Mesenchymal stem cell (in vitro differentiated cells and primary cell): ENCODE results near the gene SYNRG.

Experiments used
- DNase-seq: peaks from one replicate; pipeline ENCODE4 v3.0.0-alpha.2; 2013
- H2AFZ ChIP-seq: one replicate; pipeline ENCODE4 v1.6.1; 2013; ENCODE audit warnings: low read depth, mild to moderate bottlenecking, control low read depth, inconsistent platforms, low read length, moderate library complexity
- H2AK5ac ChIP-seq: 2 replicates; pipeline ENCODE4 v1.6.1; 2013; ENCODE audit warnings: low read length, moderate library complexity, mild to moderate bottlenecking, inconsistent platforms; ENCODE audit not compliant: severe bottlenecking
- H2BK120ac ChIP-seq: one replicate; pipeline ENCODE4 v1.6.1; 2013; ENCODE audit warnings: low read depth, mild to moderate bottlenecking, inconsistent platforms, low read length, moderate library complexity
- H2BK12ac ChIP-seq, 2 experiments: one replicate each; pipeline ENCODE4 v1.6.1; 2013; ENCODE audit warnings: inconsistent platforms in 2 of 2, low read length in 2 of 2, mild to moderate bottlenecking in 2 of 2, moderate library complexity in 2 of 2, control low read depth in 1 of 2
- H2BK15ac ChIP-seq: one replicate; pipeline ENCODE4 v1.6.1; 2013; ENCODE audit warnings: mild to moderate bottlenecking, low read depth, inconsistent platforms; ENCODE audit not compliant: poor library complexity, severe bottlenecking
- H2BK5ac ChIP-seq: 2 replicates; pipeline ENCODE4 v1.6.1; 2013; ENCODE audit warnings: low read depth, mild to moderate bottlenecking, low read length, control low read depth, inconsistent platforms; ENCODE audit not compliant: poor library complexity, severe bottlenecking
- H3K14ac ChIP-seq, 2 experiments: one replicate each; pipeline ENCODE4 v1.6.1; 2013; ENCODE audit warnings: inconsistent platforms in 2 of 2, low read length in 2 of 2, control low read depth in 1 of 2, mild to moderate bottlenecking in 1 of 2, moderate library complexity in 1 of 2
- H3K18ac ChIP-seq, 2 experiments: one replicate each; pipeline ENCODE4 v1.6.1; 2013; ENCODE audit warnings: inconsistent platforms in 2 of 2, low read length in 2 of 2, control low read depth in 1 of 2, low read depth in 1 of 2, mild to moderate bottlenecking in 1 of 2
- H3K23ac ChIP-seq, 2 experiments: one replicate each; pipeline ENCODE4 v1.6.1; 2013; ENCODE audit warnings: inconsistent platforms in 2 of 2, low read length in 2 of 2, mild to moderate bottlenecking in 2 of 2, moderate library complexity in 2 of 2, control low read depth in 1 of 2
- H3K27ac ChIP-seq: 2 replicates; pipeline ENCODE4 v1.5.1; 2013; ENCODE audit warnings: mild to moderate bottlenecking, moderate library complexity, low read length, control low read depth, inconsistent platforms; ENCODE audit not compliant: poor library complexity, severe bottlenecking
- H3K27me3 ChIP-seq, 2 experiments: 2 replicates each; pipeline versions ENCODE4 v1.6.1 to v1.7.0; 2013; ENCODE audit warnings: low read length in 2 of 2, mild to moderate bottlenecking in 2 of 2, moderate library complexity in 2 of 2, control low read depth in 1 of 2, inconsistent platforms in 1 of 2; ENCODE audit not compliant: control insufficient read depth in 1 of 2, insufficient read depth in 1 of 2
- H3K36me3 ChIP-seq, 2 experiments: 2 replicates each; pipeline versions ENCODE4 v1.6.1 to v1.7.0; 2013; ENCODE audit warnings: low read length in 2 of 2, control low read depth in 1 of 2, inconsistent platforms in 1 of 2, low read depth in 1 of 2, mild to moderate bottlenecking in 1 of 2; ENCODE audit not compliant: insufficient read depth in 2 of 2, control insufficient read depth in 1 of 2
- H3K4ac ChIP-seq, 2 experiments: one replicate each; pipeline ENCODE4 v1.6.1; 2013; ENCODE audit warnings: inconsistent platforms in 2 of 2, low read length in 2 of 2, mild to moderate bottlenecking in 2 of 2, moderate library complexity in 2 of 2, control low read depth in 1 of 2, low read depth in 1 of 2
- H3K4me1 ChIP-seq: 2 replicates; pipeline ENCODE4 v1.6.1; 2013; ENCODE audit warnings: low read depth, low read length, control low read depth; ENCODE audit not compliant: control insufficient read depth, insufficient read depth
- H3K4me2 ChIP-seq: 2 replicates; pipeline ENCODE4 v1.6.1; 2013; ENCODE audit warnings: low read length, mild to moderate bottlenecking, inconsistent platforms; ENCODE audit not compliant: poor library complexity, severe bottlenecking
- H3K4me3 ChIP-seq, 2 experiments: 2 replicates each; pipeline versions ENCODE4 v1.5.1 to v1.7.0; 2013; ENCODE audit warnings: low read length in 2 of 2, mild to moderate bottlenecking in 2 of 2, control low read depth in 1 of 2, low read depth in 1 of 2; ENCODE audit not compliant: insufficient read depth in 1 of 2
- H3K79me1 ChIP-seq: replicated peaks from 2 replicates; pipeline ENCODE4 v1.6.1; 2013; ENCODE audit warnings: mild to moderate bottlenecking, control low read depth, low read length, inconsistent platforms; ENCODE audit not compliant: poor library complexity, severe bottlenecking
- H3K9ac ChIP-seq: 2 replicates; pipeline ENCODE4 v1.7.0; 2013; ENCODE audit warnings: mild to moderate bottlenecking, low read length, moderate library complexity
- H3K9me3 ChIP-seq: 2 replicates; pipeline ENCODE4 v1.7.0; 2013; ENCODE audit warnings: mild to moderate bottlenecking, low read length; ENCODE audit not compliant: control insufficient read depth
- H4K8ac ChIP-seq: one replicate; pipeline ENCODE4 v1.6.1; 2013; ENCODE audit warnings: inconsistent platforms, mild to moderate bottlenecking, low read length, moderate library complexity
- H4K91ac ChIP-seq: one replicate; pipeline ENCODE4 v1.6.1; 2013; ENCODE audit warnings: mild to moderate bottlenecking, low read length, inconsistent platforms
- WGBS: methylation state at CpG from one replicate; pipeline ENCODE4 v1.1.7; 2013; ENCODE audit warnings: mixed read lengths; 5-methylcytosine and 5-hydroxymethylcytosine counted together

The SYNRG gene

DNA sequence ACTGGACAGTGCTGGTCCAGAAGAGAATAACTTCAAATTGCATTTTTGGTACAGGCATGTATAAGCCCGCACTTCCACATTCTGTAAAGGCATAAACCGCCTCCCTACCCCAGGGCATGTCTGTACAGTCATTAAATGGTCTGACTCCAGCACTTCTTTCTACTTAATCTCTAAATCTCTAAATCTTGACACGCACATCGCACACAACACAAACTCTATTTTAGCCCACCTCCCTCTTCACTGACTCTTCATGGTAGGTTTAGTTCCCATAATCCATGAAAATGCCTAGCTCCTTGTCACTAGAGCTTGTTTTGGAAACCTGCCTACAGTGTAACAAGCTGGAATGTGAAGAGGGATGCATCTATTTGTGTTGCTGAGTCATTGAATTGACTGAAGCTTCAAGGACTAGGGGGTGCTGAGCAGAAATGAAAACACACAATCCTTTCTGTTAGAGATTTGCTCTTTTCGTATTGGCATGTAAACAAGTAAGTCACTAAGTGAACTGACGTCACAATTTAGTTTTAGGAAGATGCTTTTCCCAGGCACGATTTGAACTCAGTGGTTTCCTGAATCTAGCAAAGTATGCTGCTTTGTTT lies 121.1 kb downstream of the SYNRG start:
- 29% methylated on average over 6 of the region's 7 CpGs for WGBS
- Histone ChIP-seq H3K23ac (no peak overlapping the region), H3K9me3 (no peaks in the 10 kb centered on the region), H3K4me1 (peaks cover 11% of the 10 kb centered on the region), H4K91ac (no peak overlapping the region), H3K9ac (peak overlapping the region; percentile 96), H2BK12ac (peak overlapping the region in 1 of 2 experiments; percentile 47), H2BK5ac (no peak overlapping the region), H3K14ac (no peak overlapping the region), H3K4me2 (peak overlapping the region; percentile 67), H3K27ac (peak overlapping the region; percentile 88), H3K4me3 (peak overlapping the region in 1 of 2 experiments; percentile 88), H2AK5ac (no peak overlapping the region), H2BK120ac (no peak overlapping the region), H3K79me1 (no peaks in the 10 kb centered on the region), H4K8ac (no peak overlapping the region), H3K36me3 (no peaks in the 10 kb centered on the region), H2AFZ (no peak overlapping the region), H2BK15ac (no peak overlapping the region), H3K27me3 (no peaks in the 10 kb centered on the region), H3K4ac (no peak overlapping the region), H3K18ac (no peak overlapping the region)
- DNase-seq, result peak; percentile 99

DNA sequence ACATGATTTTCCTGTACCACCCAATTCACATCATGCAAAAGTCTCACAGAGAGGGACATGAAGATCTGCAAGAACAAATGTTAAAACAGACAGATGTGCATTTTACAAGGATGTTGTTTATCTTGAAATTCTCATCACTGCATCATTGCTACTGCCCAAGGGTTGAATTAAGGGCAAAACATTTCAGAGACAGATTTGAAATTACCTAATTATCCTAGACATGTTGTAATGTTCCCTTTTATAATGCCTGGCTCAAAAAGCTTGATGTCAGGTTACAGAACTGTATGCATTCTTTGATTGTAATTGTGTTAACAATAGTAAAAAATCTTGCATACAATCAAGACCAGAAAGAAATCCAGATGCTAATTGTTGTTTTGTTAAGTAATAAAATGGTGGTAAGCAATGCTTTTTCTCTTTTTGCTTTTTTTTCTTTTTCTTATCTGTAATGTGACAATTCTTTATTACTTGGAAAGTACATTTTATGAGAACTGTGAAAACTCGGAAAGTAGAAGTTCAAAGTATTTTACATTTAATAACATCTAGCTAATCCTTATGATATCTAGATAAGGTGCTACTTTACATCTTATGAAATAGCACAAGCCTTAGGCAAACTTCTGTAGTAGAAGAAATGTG lies 123.2 kb downstream of the SYNRG start:
- H3K4ac ChIP-seq, result no peak overlapping the region
- H4K91ac ChIP-seq, result no peak overlapping the region
- H3K9ac ChIP-seq, result no peak overlapping the region
- H3K23ac ChIP-seq, result no peak overlapping the region
- no peak overlapping the region for H2BK15ac ChIP-seq
- no peak overlapping the region for H3K14ac ChIP-seq
- no peak overlapping the region for H2BK5ac ChIP-seq
- no CpG with 5 or more reads among the region's 1 CpG for WGBS
- H3K18ac ChIP-seq, result no peak overlapping the region
- H3K9me3 ChIP-seq, result no peaks in the 10 kb centered on the region
- no peak overlapping the region for H2AK5ac ChIP-seq
- H2BK12ac ChIP-seq, result no peak overlapping the region
- H3K4me3 ChIP-seq, result no peak overlapping the region
- H3K27me3 ChIP-seq, result no peaks in the 10 kb centered on the region
- H3K4me2 ChIP-seq, result no peak overlapping the region
- peaks cover 11% of the 10 kb centered on the region for H3K4me1 ChIP-seq
- H4K8ac ChIP-seq, result no peak overlapping the region
- H3K79me1 ChIP-seq, result no peaks in the 10 kb centered on the region
- H3K27ac ChIP-seq, result no peak overlapping the region
- peak; percentile 40 for DNase-seq
- H2BK120ac ChIP-seq, result no peak overlapping the region
- no peak overlapping the region for H2AFZ ChIP-seq
- no peaks in the 10 kb centered on the region for H3K36me3 ChIP-seq

- Histone ChIP-seq H4K91ac (no peak overlapping the region), H2AFZ (no peak overlapping the region), H3K9me3 (no peaks in the 10 kb centered on the region), H2AK5ac (no peak overlapping the region), H3K36me3 (peaks cover 0 to 19% of the 10 kb centered on the region in 2 experiments), H3K18ac (peak overlapping the region in 1 of 2 experiments; percentile 54), H3K4me1 (peaks cover 3% of the 10 kb centered on the region), H3K4me2 (no peak overlapping the region), H3K23ac (no peak overlapping the region), H3K79me1 (peaks cover 2% of the 10 kb centered on the region), H2BK12ac (peak overlapping the region in 1 of 2 experiments; percentile 2), H3K27me3 (no peaks in the 10 kb centered on the region), H3K14ac (no peak overlapping the region), H2BK120ac (no peak overlapping the region), H3K4ac (no peak overlapping the region), H3K9ac (peak overlapping the region; percentile 75), H2BK15ac (no peak overlapping the region), H3K27ac (no peak overlapping the region), H2BK5ac (no peak overlapping the region), H3K4me3 (no peak overlapping the region), H4K8ac (no peak overlapping the region)
- 26% methylated on average over 5 of the region's 5 CpGs for WGBS
- DNase-seq, result peak; percentile 99
Observed at GRCh38 chr17:37483311-37484039, 125.7 kb downstream of the SYNRG start.

- Histone ChIP-seq H3K14ac (no peak overlapping the region), H3K9me3 (no peaks in the 10 kb centered on the region), H3K27ac (no peak overlapping the region), H2AK5ac (no peak overlapping the region), H3K4ac (peak overlapping the region in 1 of 2 experiments; percentile 35), H3K18ac (peak overlapping the region in 1 of 2 experiments; percentile 28), H2AFZ (no peak overlapping the region), H3K4me3 (no peak overlapping the region), H4K8ac (no peak overlapping the region), H2BK12ac (no peak overlapping the region), H3K36me3 (peaks cover 9 to 21% of the 10 kb centered on the region in 2 experiments), H3K9ac (peak overlapping the region; percentile 56), H3K4me1 (peaks cover 3% of the 10 kb centered on the region), H3K23ac (no peak overlapping the region), H2BK120ac (no peak overlapping the region), H2BK5ac (no peak overlapping the region), H4K91ac (no peak overlapping the region), H3K79me1 (peaks cover 2% of the 10 kb centered on the region), H3K4me2 (no peak overlapping the region), H3K27me3 (no peaks in the 10 kb centered on the region), H2BK15ac (no peak overlapping the region)
- 95% methylated on average over 9 of the region's 9 CpGs for WGBS
- DNase-seq, result no peak
Observed at GRCh38 chr17:37481001-37481665, 128.1 kb downstream of the SYNRG start.
